NCI-H2107 treated with DMSO at 0.1 percent for 48 hours (cell line): Measurements from ENCODE around the gene FRAT2.
"Not testable (repeated sequence)": the region's sequence is repeated elsewhere in the genome, so short reads cannot be mapped to it uniquely, and the experiment has no call there.

Experiments used
- DNase-seq: peaks from one replicate; lab custom pipeline; 2025; ENCODE audit not compliant: unreplicated experiment; lab: John Stamatoyannopoulos, UW

Gene FRAT2

GRCh38 chr10:97292097-97292861, 42.2 kb downstream of the FRAT2 start, which contains the start of gene ARHGAP19:
Gene ARHGAP19 (minus strand): TSS chr10:97292637. CDS start chr10:97292627, 10 bp downstream.
- peak; percentile 91 for DNase-seq

GRCh38 chr10:97291357-97292096, 43.0 kb downstream of the FRAT2 start:
- peak; percentile 21 for DNase-seq

GRCh38 chr10:97290576-97291356, 43.8 kb downstream of the FRAT2 start:
- not testable (repeated sequence) for DNase-seq

GRCh38 chr10:97290076-97290475, 44.5 kb downstream of the FRAT2 start:
- DNase-seq: not testable (repeated sequence)
